ENCODE data around the gene ZCCHC24. TPM values are rescaled to one million over a fixed set of nuclear protein-coding genes. Genes with fewer than 3 reads are reported as not detected.

Gene ZCCHC24
- total RNA-seq, 1 donor from 2014 or later: 1.3 TPM

GRCh38 chr10:79418274-79418673 is 27.1 kb downstream of the ZCCHC24 start:
- ATAC-seq (ENCODE audit: low read depth): no peak
- H3K27me3 Mint-ChIP-seq: no peaks in the 10 kb centered on the region
- CTCF ChIA-PET: no interaction called here

DNA sequence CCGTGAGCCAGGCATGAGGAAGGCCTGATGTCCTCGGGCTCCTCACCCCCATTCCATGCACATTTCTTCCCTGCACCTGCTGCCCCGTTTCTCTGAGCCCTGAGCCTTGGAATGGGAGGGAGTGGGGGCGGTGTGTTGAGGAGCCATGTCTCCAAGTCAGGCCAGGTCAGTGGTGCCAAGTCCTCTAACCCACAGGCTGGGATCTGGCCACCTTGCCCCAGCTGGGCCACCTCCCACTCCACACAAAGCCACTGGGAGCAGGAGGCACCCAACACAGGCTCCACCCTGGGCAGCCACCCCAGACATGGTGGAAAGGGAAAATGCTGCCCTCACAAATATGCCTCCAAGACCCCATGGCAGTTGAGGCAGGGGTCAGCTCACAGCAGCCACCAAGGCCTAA is 27.7 kb downstream of the ZCCHC24 start:
- no peak for DNase-seq
- Mint-ChIP-seq H3K4me1 (peaks cover 12% of the 10 kb centered on the region), H3K9me3 (no peaks in the 10 kb centered on the region), H3K4me3 (no peak overlapping the region), H3K36me3 (ENCODE audit: low read depth) (no peaks in the 10 kb centered on the region), H3K27me3 (no peaks in the 10 kb centered on the region), H3K27ac (no peak overlapping the region)
- ChIA-PET POLR2A (no interaction called here), CTCF (no interaction called here)
- ATAC-seq (ENCODE audit: low read depth): no peak
- TF ChIP-seq CTCF (IDR thresholded peaks at IDR 0.05): no peak
- intact Hi-C loops (cut with micrococcal nuclease): no loop called here

More at GRCh38 chr10:79418274-79418673, 27.1 kb downstream of the ZCCHC24 start:
- no peaks in the 10 kb centered on the region for H3K36me3 Mint-ChIP-seq (ENCODE audit: low read depth)
- no peak overlapping the region for H3K27ac Mint-ChIP-seq
- no peaks in the 10 kb centered on the region for H3K9me3 Mint-ChIP-seq
- H3K4me1 Mint-ChIP-seq: peaks cover 7% of the 10 kb centered on the region
- H3K4me3 Mint-ChIP-seq: no peak overlapping the region
- POLR2A ChIA-PET: no interaction called here
- no peak for DNase-seq
- intact Hi-C loops (cut with micrococcal nuclease): no loop called here
- no peak for TF ChIP-seq CTCF (IDR thresholded peaks at IDR 0.05)

DNA sequence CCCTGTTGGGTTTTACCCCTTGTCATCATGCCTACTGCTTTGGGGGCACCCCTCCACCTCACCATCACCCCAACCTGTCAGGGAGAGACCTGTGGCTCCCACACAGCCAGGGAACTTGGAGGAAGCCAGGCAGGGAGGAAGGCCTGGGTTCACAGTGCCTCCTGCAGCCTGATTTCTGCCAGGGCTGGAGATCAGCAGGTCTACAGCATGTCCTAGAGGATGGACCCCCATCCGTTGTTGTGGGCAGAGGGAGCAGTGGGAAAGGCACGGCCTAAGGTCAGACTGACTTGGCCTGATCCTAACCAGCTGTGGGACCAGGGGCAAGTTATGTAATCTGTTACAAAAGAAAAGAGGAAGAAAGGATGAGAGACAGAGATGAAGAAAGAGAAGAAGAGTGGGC is 28.2 kb downstream of the ZCCHC24 start:
- Mint-ChIP-seq H3K4me1 (peaks cover 12% of the 10 kb centered on the region), H3K4me3 (no peak overlapping the region), H3K9me3 (no peaks in the 10 kb centered on the region), H3K27me3 (no peaks in the 10 kb centered on the region), H3K36me3 (ENCODE audit: low read depth) (no peaks in the 10 kb centered on the region), H3K27ac (no peak overlapping the region)
- TF ChIP-seq CTCF (IDR thresholded peaks at IDR 0.05): no peak
- POLR2A ChIA-PET: no interaction called here
- CTCF ChIA-PET: no interaction called here
- no peak for DNase-seq
- no peak for ATAC-seq (ENCODE audit: low read depth)
- intact Hi-C loops (cut with micrococcal nuclease): no loop called here

- ChIA-PET CTCF (no interaction called here), POLR2A (no interaction called here)
- Mint-ChIP-seq H3K9me3 (no peaks in the 10 kb centered on the region), H3K4me1 (peaks cover 12% of the 10 kb centered on the region), H3K36me3 (ENCODE audit: low read depth) (no peaks in the 10 kb centered on the region), H3K4me3 (no peak overlapping the region), H3K27ac (no peak overlapping the region), H3K27me3 (no peaks in the 10 kb centered on the region)
- no peak for ATAC-seq (ENCODE audit: low read depth)
- DNase-seq: no peak
- TF ChIP-seq CTCF (IDR thresholded peaks at IDR 0.05): no peak
- intact Hi-C loops (cut with micrococcal nuclease): no loop called here
These were observed 28.7 kb downstream of the ZCCHC24 start for GRCh38 chr10:79416578-79417255.

DNA sequence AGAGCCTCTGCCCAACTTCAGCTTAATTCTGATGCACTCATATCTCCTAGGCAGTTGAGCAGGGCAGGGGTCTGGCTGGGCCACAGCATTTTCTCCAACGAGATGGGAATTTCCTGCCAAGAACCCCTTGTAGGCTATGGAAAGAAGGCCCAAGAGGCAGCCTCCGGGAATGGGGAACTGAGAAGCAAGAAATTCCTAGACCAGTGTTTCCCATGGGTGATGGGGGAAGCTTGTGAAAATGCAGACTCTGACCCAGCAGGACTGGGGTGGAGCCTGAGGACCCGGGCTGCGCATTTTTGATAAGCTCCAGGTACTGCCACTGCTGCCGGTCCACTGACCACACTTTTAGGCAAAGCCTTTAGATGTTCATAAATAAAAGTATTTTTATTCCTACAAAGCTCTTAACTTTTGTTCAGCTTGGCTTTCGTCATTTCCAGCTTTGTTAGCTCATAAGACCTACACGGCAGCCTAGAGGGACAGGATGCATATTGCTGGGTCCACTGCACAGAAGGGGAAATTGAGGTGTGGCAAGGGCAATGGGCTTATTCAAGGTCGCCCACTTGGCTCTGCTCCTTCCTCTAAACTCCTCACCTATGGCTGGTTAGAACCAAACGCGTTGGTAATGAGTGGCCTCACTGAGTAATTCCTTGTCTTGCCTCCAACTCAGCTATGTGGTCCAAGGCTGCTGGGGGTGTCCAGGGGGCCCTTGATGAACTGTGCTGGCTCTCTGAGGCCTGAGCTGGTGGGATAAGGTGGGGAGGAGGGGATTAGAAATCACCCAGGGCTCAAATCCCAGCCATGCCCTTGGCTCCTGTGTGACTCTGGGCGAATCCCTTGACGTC is 29.5 kb downstream of the ZCCHC24 start:
- no peak for TF ChIP-seq CTCF (IDR thresholded peaks at IDR 0.05)
- Mint-ChIP-seq H3K4me3 (no peak overlapping the region), H3K27me3 (no peaks in the 10 kb centered on the region), H3K36me3 (ENCODE audit: low read depth) (no peaks in the 10 kb centered on the region), H3K9me3 (no peaks in the 10 kb centered on the region), H3K27ac (no peak overlapping the region), H3K4me1 (peaks cover 12% of the 10 kb centered on the region)
- CTCF ChIA-PET: no interaction called here
- intact Hi-C loops (cut with micrococcal nuclease): no loop called here
- DNase-seq: no peak
- POLR2A ChIA-PET: no interaction called here
- no peak for ATAC-seq (ENCODE audit: low read depth)
